H1 (cell line): ENCODE measurements around the gene SRSF3. TPM values are rescaled to one million over a fixed set of nuclear protein-coding genes. Genes with fewer than 3 reads are reported as not detected.

Source experiments
- CTCF ChIA-PET: fragments of 300-600 bp; sonication (Branson Sonifier 250); formaldehyde crosslinking; loops from one replicate; lab custom pipeline; 2021; ENCODE audit not compliant: partially characterized antibody; lab: Charles Lee
- POLR2A ChIA-PET: fragments of 300-600 bp; sonication (Branson Sonifier 250); formaldehyde crosslinking; loops from one replicate; lab custom pipeline; 2021; ENCODE audit warnings: inconsistent platforms; ENCODE audit not compliant: partially characterized antibody; lab: Charles Lee
- DNase-seq, 2 experiments: peaks; one replicate each; pipeline versions ENCODE4 v3.0.0 to v3.0.0-alpha.2; 2010 to 2022; ENCODE audit warnings: low spot score in 2 of 2, low read depth in 1 of 2, mixed read lengths in 1 of 2
- FAIRE-seq: peaks from 2 replicates; lab custom pipeline; 2011; peaks lifted over from hg19 to GRCh38; lab: Jason Lieb, UNC
- H2AFZ ChIP-seq: 2 replicates; pipeline ENCODE4 v1.8.1; 2012; ENCODE audit warnings: low read length, inconsistent platforms
- H2AK5ac ChIP-seq: 2 replicates; pipeline ENCODE4 v1.6.1; 2013; ENCODE audit warnings: low read depth, low read length
- H2BK120ac ChIP-seq: replicated peaks from 2 replicates; pipeline ENCODE3; 2013; ENCODE audit warnings: low read depth, low read length, inconsistent platforms
- H2BK12ac ChIP-seq: 2 replicates; pipeline ENCODE4 v1.6.1; 2013; ENCODE audit warnings: low read depth, low read length
- H2BK15ac ChIP-seq: 2 replicates; pipeline ENCODE4 v1.6.1; 2013; ENCODE audit warnings: low read length
- H2BK20ac ChIP-seq: 2 replicates; pipeline ENCODE4 v1.6.1; 2013; ENCODE audit warnings: low read length
- H2BK5ac ChIP-seq: 2 replicates; pipeline ENCODE4 v1.6.1; 2013; ENCODE audit warnings: low read depth, low read length
- H3K14ac ChIP-seq: 2 replicates; pipeline ENCODE4 v1.6.1; 2013; ENCODE audit warnings: inconsistent platforms; ENCODE audit not compliant: insufficient read length
- H3K18ac ChIP-seq: 2 replicates; pipeline ENCODE4 v1.6.1; 2013; ENCODE audit warnings: low read length; ENCODE audit errors: extremely low read depth
- H3K23ac ChIP-seq: 2 replicates; pipeline ENCODE4 v1.6.1; 2013; ENCODE audit warnings: inconsistent platforms; ENCODE audit not compliant: insufficient read length
- H3K23me2 ChIP-seq: 2 replicates; pipeline ENCODE4 v1.6.1; 2013; ENCODE audit warnings: low read depth, low read length
- H3K27ac ChIP-seq: 2 replicates; pipeline ENCODE4 v1.6.1; 2011; ENCODE audit warnings: low read depth, low read length, inconsistent platforms
- H3K27me3 ChIP-seq, 4 experiments: replicated peaks in 1 of 4; 1 replicate in 1 of 4; 2 replicates in 3 of 4; pipeline versions ENCODE4 v1.6.1 to v1.8.1; 2011 to 2013; ENCODE audit warnings: low read length in 3 of 4, mild to moderate bottlenecking in 3 of 4, inconsistent platforms in 2 of 4, mixed read lengths in 2 of 4, moderate library complexity in 1 of 4; ENCODE audit not compliant: control insufficient read depth in 3 of 4, insufficient read depth in 3 of 4; ENCODE audit errors: extremely low read depth in 1 of 4
- H3K36me3 ChIP-seq, 4 experiments: 2 replicates each; pipeline versions ENCODE4 v1.6.1 to v1.8.1; 2011 to 2013; ENCODE audit warnings: mild to moderate bottlenecking in 4 of 4, low read length in 3 of 4, moderate library complexity in 2 of 4, control low read depth in 1 of 4, inconsistent platforms in 1 of 4; ENCODE audit not compliant: insufficient read depth in 4 of 4, control insufficient read depth in 2 of 4
- H3K4ac ChIP-seq: replicated peaks from 2 replicates; pipeline ENCODE3; 2013; ENCODE audit warnings: low read length, low read depth, mixed read lengths, inconsistent platforms; ENCODE audit not compliant: insufficient read length
- H3K4me1 ChIP-seq, 4 experiments: replicated peaks in 1 of 4; 1 replicate in 1 of 4; 2 replicates in 3 of 4; pipeline versions ENCODE4 v1.6.1 to v1.8.1; 2011 to 2013; ENCODE audit warnings: low read length in 3 of 4, inconsistent platforms in 2 of 4, mixed read lengths in 1 of 4; ENCODE audit not compliant: insufficient read depth in 4 of 4, control insufficient read depth in 3 of 4
- H3K4me2 ChIP-seq, 2 experiments: 2 replicates each; pipeline versions ENCODE4 v1.6.1 to v1.8.1; 2011 to 2013; ENCODE audit warnings: low read depth in 2 of 2, low read length in 2 of 2, control low read depth in 1 of 2, inconsistent platforms in 1 of 2, mild to moderate bottlenecking in 1 of 2; ENCODE audit not compliant: insufficient read depth in 1 of 2
- H3K4me3 ChIP-seq, 4 experiments: fragments of 200-600, 300-600 bp in 1 of 4; sonication (generic), shearing (Covaris generic), sonication (Bioruptor Twin) in 1 of 4; 2 replicates each; pipeline versions ENCODE4 v1.5.1 to v1.8.1; 2011 to 2016; ENCODE audit warnings: low read length in 4 of 4, low read depth in 3 of 4, control low read depth in 2 of 4, inconsistent platforms in 2 of 4, mild to moderate bottlenecking in 2 of 4, mixed read lengths in 1 of 4, moderate library complexity in 1 of 4; ENCODE audit not compliant: insufficient read depth in 2 of 4; ENCODE audit errors: extremely low read depth in 1 of 4
- H3K56ac ChIP-seq: replicated peaks from 2 replicates; pipeline ENCODE3; 2013; ENCODE audit warnings: low read depth, mild to moderate bottlenecking, mixed read lengths, low read length, inconsistent platforms; ENCODE audit not compliant: insufficient read length
- H3K79me1 ChIP-seq: 2 replicates; pipeline ENCODE4 v1.6.1; 2013; ENCODE audit warnings: low read depth, low read length, control low read depth
- H3K79me2 ChIP-seq, 2 experiments: 2 replicates each; pipeline versions ENCODE4 v1.6.1 to v1.8.1; 2012 to 2013; ENCODE audit warnings: low read length in 2 of 2, mild to moderate bottlenecking in 2 of 2, inconsistent platforms in 1 of 2; ENCODE audit not compliant: insufficient read depth in 2 of 2, control insufficient read depth in 1 of 2
- H3K9ac ChIP-seq, 4 experiments: replicated peaks in 1 of 4; 1 replicate in 1 of 4; 2 replicates in 3 of 4; pipeline versions ENCODE4 v1.6.1 to v1.8.1; 2011 to 2013; ENCODE audit warnings: low read depth in 3 of 4, low read length in 3 of 4, control low read depth in 2 of 4, mild to moderate bottlenecking in 2 of 4, moderate library complexity in 2 of 4, inconsistent platforms in 1 of 4; ENCODE audit errors: extremely low read depth in 1 of 4
- H3K9me3 ChIP-seq, 2 experiments: 2 replicates each; pipeline versions ENCODE4 v1.6.1 to v1.8.1; 2012 to 2013; ENCODE audit warnings: mild to moderate bottlenecking in 2 of 2, moderate library complexity in 2 of 2, control low read depth in 1 of 2, inconsistent platforms in 1 of 2, low read depth in 1 of 2, low read length in 1 of 2, mixed read lengths in 1 of 2; ENCODE audit not compliant: insufficient read depth in 2 of 2
- H4K20me1 ChIP-seq, 2 experiments: replicated peaks in 1 of 2; 2 replicates each; pipeline versions ENCODE3 to v1.8.1; 2011 to 2013; ENCODE audit warnings: inconsistent platforms in 2 of 2, low read length in 2 of 2, mild to moderate bottlenecking in 1 of 2; ENCODE audit not compliant: insufficient read depth in 2 of 2, control insufficient read depth in 1 of 2
- H4K5ac ChIP-seq: 2 replicates; pipeline ENCODE4 v1.6.1; 2013; ENCODE audit warnings: low read length, low read depth, mixed read lengths, inconsistent platforms; ENCODE audit not compliant: insufficient read length
- H4K8ac ChIP-seq: 2 replicates; pipeline ENCODE4 v1.8.0; 2013; ENCODE audit warnings: mild to moderate bottlenecking, moderate library complexity, low read length, inconsistent platforms; ENCODE audit not compliant: insufficient read depth; ENCODE audit errors: extremely low read depth
- H4K91ac ChIP-seq: replicated peaks from 2 replicates; pipeline ENCODE3; 2013; ENCODE audit warnings: low read length, mixed read lengths, inconsistent platforms; ENCODE audit not compliant: insufficient read length
- CHD2 ChIP-seq: IDR thresholded peaks from 2 replicates; pipeline ENCODE4 v1.6.1; 2012; ENCODE audit warnings: low read length, improper control_type of control experiment
- CTBP2 ChIP-seq: IDR thresholded peaks from 2 replicates; pipeline ENCODE4 v1.7.0; 2011; ENCODE audit warnings: borderline replicate concordance, mild to moderate bottlenecking, moderate library complexity, mixed read lengths, low read length; ENCODE audit not compliant: insufficient read depth, insufficient read length
- JUN ChIP-seq: IDR thresholded peaks from 2 replicates; pipeline ENCODE4 v1.6.1; 2011; ENCODE audit warnings: low read depth, mild to moderate bottlenecking, improper control_type of control experiment, low read length
- MAFK ChIP-seq: IDR thresholded peaks from 2 replicates; pipeline ENCODE4 v1.6.1; 2012; ENCODE audit warnings: low read depth, mild to moderate bottlenecking, improper control_type of control experiment, low read length
- NRF1 ChIP-seq: IDR thresholded peaks from 2 replicates; pipeline ENCODE4 v1.6.1; 2011; ENCODE audit warnings: mild to moderate bottlenecking, low read depth, low read length, improper control_type of control experiment
- POLR2A ChIP-seq, 2 experiments: IDR thresholded peaks; 1 replicate in 1 of 2; 2 replicates in 1 of 2; pipeline ENCODE4 v1.6.1; 2011; ENCODE audit warnings: low read depth in 2 of 2, low read length in 2 of 2, mild to moderate bottlenecking in 2 of 2; ENCODE audit errors: control extremely low read depth in 1 of 2
- POU5F1 ChIP-seq: IDR thresholded peaks from 2 replicates; pipeline ENCODE4 v1.6.1; 2011; ENCODE audit warnings: low read depth, mild to moderate bottlenecking, low read length, moderate library complexity
- RAD21 ChIP-seq, 2 experiments: IDR thresholded peaks in 1 of 2; conservative IDR thresholded peaks in 1 of 2; 2 replicates each; pipeline ENCODE4 v1.6.1; 2011; ENCODE audit warnings: low read depth in 2 of 2, low read length in 2 of 2, improper control_type of control experiment in 1 of 2, inconsistent platforms in 1 of 2, mild to moderate bottlenecking in 1 of 2, moderate library complexity in 1 of 2
- RBBP5 ChIP-seq: IDR thresholded peaks from 2 replicates; pipeline ENCODE4 v1.7.1; 2012; ENCODE audit warnings: low read depth, mild to moderate bottlenecking, inconsistent platforms, low read length, moderate library complexity, borderline replicate concordance
- RFX5 ChIP-seq: IDR thresholded peaks from 2 replicates; pipeline ENCODE4 v1.6.1; 2011; ENCODE audit warnings: low read depth, low read length, improper control_type of control experiment, borderline replicate concordance
- RNF2 ChIP-seq: fragments of 200-900, 300-1000 bp; sonication (generic); IDR thresholded peaks from 2 replicates; pipeline ENCODE4 v1.7.1; 2016; ENCODE audit warnings: borderline replicate concordance, low read depth, mild to moderate bottlenecking, antibody characterized with exemption, low read length; ENCODE audit not compliant: poor library complexity, severe bottlenecking; ENCODE audit errors: missing control alignments
- TEAD4 ChIP-seq: IDR thresholded peaks from 2 replicates; pipeline ENCODE4 v1.6.1; 2012; ENCODE audit warnings: low read depth, low read length, inconsistent platforms, mixed read lengths
- WGBS, 2 experiments: shearing (Covaris generic) in 1 of 2; methylation state at CpG; one replicate each; pipeline versions ENCODE4 v1.1.6 to v1.1.7; 2013 to 2015; ENCODE audit warnings: low lambda C conversion rate in 2 of 2, mixed read lengths in 2 of 2, inconsistent platforms in 1 of 2, low coverage in 1 of 2, missing lambda C conversion rate in 1 of 2; ENCODE audit not compliant: insufficient replicate concordance in 2 of 2, insufficient coverage in 1 of 2, insufficient read length in 1 of 2; ENCODE audit errors: extremely low coverage in 1 of 2, missing lambda C conversion rate in 1 of 2; 5-methylcytosine and 5-hydroxymethylcytosine counted together
- polyA plus RNA-seq, 7 experiments: library from polyadenylated mRNA; depleted of rRNA in 3 of 7; stranded (reverse) in 5 of 7; unstranded in 2 of 7; fragments of >200 nt in 5 of 7; fragments of 200-250 nt in 2 of 7; gene quantifications; 1 replicate in 5 of 7; 2 replicates in 1 of 7; 4 replicates in 1 of 7; pipeline versions ENCODE4 v1.2.1 to v1.2.3, GENCODE V29; 2011 to 2013; ENCODE audit warnings: missing spikeins in 2 of 7, mixed read lengths in 2 of 7
- total RNA-seq: library from RNA; stranded (reverse); fragmentation: NEBNext Ultra II Directional; extraction: Animal tissue kit (Norgen Biotek cat#: 25700); gene quantifications from 2 replicates; pipeline ENCODE4 v1.2.1, GENCODE V29; 2021

The SRSF3 gene
- total and polyA plus RNA-seq, 2 of the 8 experiments (the other 6 are each of a cell fraction or from before 2014, with no cell fraction given): 471 to 689 TPM

DNA sequence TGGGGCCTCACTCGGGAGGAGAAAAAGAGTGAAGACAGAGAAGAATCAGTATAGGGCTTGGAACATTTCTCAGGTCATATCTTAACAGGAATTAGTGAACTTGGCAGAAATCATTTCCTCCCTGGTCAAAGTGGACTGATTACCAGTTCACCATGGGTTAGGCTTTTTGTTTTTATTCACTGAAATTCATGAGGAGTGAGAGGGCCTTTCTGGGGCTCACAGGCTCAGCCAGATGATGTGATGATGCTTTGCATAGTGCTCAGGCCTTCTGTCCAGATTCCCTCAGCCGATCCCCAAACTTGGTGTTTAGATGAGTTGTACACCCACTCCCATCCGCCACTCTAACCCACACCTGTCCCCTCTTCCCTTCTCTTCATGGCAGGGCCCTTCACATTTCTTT lies 32.5 kb downstream of the SRSF3 start:
- H4K91ac ChIP-seq: no peak overlapping the region
- no peak overlapping the region for H3K27ac ChIP-seq
- no peak overlapping the region for H3K9ac ChIP-seq
- no peak overlapping the region for H2BK5ac ChIP-seq
- no peak overlapping the region for H2AFZ ChIP-seq
- H4K20me1 ChIP-seq: no peaks in the 10 kb centered on the region
- H2BK120ac ChIP-seq: no peak overlapping the region
- CTCF ChIA-PET: interaction anchor here (1.8 to 4.4 kb wide), 4 partner anchors 15 to 133 kb away, joined by 5 to 52 read pairs (median 30); no protein-coding TSS in a partner anchor
- H2BK20ac ChIP-seq: no peak overlapping the region
- no peaks in the 10 kb centered on the region for H3K9me3 ChIP-seq
- no peak for DNase-seq
- no peaks in the 10 kb centered on the region for H3K23me2 ChIP-seq
- no peak overlapping the region for H2BK12ac ChIP-seq
- H3K4me1 ChIP-seq: no peaks in the 10 kb centered on the region
- no peak overlapping the region for H3K56ac ChIP-seq
- TF ChIP-seq CHD2: no peak
- TF ChIP-seq POLR2A (IDR thresholded peaks at IDR 0.05; ENCODE audit: control extremely low read depth in 1 of 2, low read depth in 2 of 2, low read length in 2 of 2): no peak
- TF ChIP-seq RAD21 (IDR thresholded peaks at IDR 0.05 in 1 of 2, conservative IDR thresholded peaks at IDR 0.05 in 1 of 2; ENCODE audit: low read depth in 2 of 2, low read length in 2 of 2): no peak
- TF ChIP-seq NRF1: no peak
- TF ChIP-seq RNF2: no peak
- TF ChIP-seq CTBP2: no peak
- TF ChIP-seq TEAD4: no peak
- TF ChIP-seq RBBP5: no peak
- TF ChIP-seq JUN: no peak
- TF ChIP-seq RFX5: no peak
- no peak for TF ChIP-seq MAFK
- TF ChIP-seq POU5F1: no peak
- TF ChIP-seq, all 59 proteins: peak for 0
- Histone ChIP-seq H4K5ac (no peak overlapping the region), H3K14ac (no peak overlapping the region), H2BK15ac (no peak overlapping the region), H3K4me3 (no peak overlapping the region), H3K79me2 (no peaks in the 10 kb centered on the region), H4K8ac (no peak overlapping the region), H2AK5ac (no peak overlapping the region), H3K4me2 (no peak overlapping the region), H3K4ac (no peak overlapping the region), H3K36me3 (no peaks in the 10 kb centered on the region), H3K79me1 (no peaks in the 10 kb centered on the region), H3K27me3 (no peaks in the 10 kb centered on the region), H3K18ac (no peak overlapping the region), H3K23ac (no peak overlapping the region)
- 97% methylated on average over 3 of the region's 3 CpGs; no CpG with 5 or more reads in 1 of the 2 experiments for WGBS, 2 experiments
- FAIRE-seq: no peak
- POLR2A ChIA-PET: interaction anchor here (1.2 kb wide), 1 partner anchor 31 kb away, joined by 3 read pairs; no protein-coding TSS in a partner anchor
